HG03108 (cell line): ENCODE results near the gene WASHC2A.
A peak's percentile ranks its signal among the peaks of the same experiment; 100 is the strongest.
"Not testable (repeated sequence)": the region's sequence is repeated elsewhere in the genome, so short reads cannot be mapped to it uniquely, and the experiment has no call there.

Source experiments
- ATAC-seq: cut with Tn5 transposase; IDR thresholded peaks from one replicate; pipeline ENCODE4 v1.9.1; 2021; ENCODE audit warnings: moderate library complexity; ENCODE audit not compliant: unreplicated experiment

The WASHC2A gene

DNA sequence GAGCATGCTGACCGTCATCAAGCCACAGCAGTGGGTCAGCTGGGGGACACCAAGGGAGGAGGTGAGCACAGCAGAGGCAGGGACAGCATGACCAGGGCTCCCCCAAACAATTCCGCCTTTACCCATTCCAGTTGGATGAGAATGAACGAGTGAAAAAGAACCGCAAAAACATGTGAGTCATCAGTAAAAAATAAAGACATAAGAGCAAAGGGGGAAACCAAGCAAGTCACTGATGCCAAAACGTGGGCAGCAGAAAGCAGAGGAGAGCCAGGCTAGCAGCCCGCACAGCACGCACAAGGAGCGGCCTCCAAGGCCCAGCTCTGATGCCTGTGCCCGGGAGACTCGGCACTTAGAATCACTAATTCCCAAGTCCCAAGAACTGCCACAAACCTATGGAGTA lies 7.8 kb upstream of the WASHC2A start:
- ATAC-seq, result not testable (repeated sequence)

DNA sequence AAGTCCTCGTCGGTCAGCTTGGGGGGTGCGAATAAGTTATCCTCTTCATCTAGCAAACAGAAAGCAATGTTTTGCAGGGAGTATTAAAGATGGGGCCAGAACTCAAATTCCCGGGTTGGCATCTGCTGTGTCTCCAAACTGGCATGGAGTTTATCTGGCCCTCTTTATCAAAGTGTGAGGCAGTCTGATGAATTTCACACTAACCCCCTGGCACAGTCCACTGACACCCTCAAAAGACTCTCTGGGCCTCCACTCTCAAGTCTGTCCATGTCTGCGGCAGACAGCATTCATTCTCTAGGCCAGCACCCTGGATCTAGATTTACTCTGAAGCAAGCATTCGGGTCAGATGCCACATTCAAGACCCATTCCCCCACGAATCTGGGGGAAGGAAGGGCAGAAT lies 6.2 kb upstream of the WASHC2A start:
- not testable (repeated sequence) for ATAC-seq

DNA sequence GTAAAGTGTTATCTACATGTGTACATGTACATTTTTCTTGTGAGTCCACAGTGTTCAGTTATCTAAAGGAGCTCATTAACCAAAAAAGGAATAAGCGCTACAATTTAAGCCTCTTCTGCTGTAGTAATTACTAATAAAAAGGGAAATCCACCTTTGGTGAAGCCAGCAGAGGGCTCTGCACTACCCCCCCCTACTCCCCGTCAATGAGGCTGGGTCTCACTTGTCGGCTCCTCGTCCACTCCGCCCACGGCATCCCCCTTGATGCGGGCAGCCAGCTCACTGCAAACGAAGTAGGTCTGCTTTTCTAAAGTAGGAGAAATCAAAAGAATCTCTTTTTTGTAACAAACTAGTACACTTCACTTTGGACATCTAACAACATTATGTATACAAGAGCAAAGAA lies 4.7 kb upstream of the WASHC2A start:
- ATAC-seq, result no peak

DNA sequence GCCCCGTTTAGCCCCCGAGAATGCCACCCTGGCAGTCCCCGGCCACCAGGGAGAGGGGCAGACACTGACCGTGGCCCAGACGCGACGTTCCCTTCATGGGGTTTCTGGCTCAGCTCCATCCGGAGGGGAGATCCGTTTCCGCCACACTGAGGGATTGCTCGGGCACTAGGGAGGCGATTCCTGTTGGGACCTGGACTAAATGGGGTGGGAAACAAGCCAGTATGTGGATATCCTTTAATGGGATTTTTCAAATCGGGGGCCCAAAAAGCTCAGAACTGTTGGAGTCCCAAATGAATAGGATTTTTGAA lies 552 bp downstream of the WASHC2A start:
- not testable (repeated sequence) for ATAC-seq

DNA sequence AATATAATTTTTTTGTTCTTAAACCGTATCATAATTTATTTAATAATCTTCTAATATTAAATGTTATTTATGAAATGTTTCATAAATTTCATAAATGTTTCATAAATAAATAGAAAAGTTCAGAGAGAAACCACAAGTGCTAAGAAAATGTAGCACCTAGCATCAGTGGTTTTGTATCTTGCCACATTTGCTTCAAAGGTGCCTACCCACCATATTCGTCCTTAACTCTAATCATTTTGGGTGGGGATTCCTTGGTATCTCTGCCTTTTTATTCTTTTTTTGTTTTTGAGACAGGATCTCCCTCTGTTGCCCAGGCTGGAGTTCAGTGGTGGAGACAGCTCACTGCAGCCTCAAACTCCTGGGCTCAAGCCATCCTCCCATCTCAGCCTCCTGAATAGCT lies 7.4 kb downstream of the WASHC2A start:
- ATAC-seq, result not testable (repeated sequence)

DNA sequence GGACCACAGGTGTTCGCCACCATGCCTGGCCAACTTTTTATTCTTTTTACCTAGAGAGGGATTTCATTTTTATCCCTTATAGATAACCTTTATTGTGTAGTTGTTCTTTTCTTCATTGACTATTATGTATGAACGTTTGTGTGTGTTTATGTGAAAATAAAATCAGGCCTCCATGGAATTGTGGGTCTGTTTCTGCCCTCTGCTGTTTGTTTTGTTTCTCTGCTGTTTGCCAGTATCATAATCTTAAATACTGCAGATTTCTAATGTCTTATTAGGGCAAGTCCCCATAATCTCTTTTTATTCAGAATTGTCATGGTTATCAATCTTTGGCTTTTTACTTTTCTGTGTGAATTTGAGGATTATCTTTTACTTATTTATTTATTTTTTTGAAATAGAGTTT lies 7.8 kb downstream of the WASHC2A start:
- ATAC-seq, result not testable (repeated sequence)

DNA sequence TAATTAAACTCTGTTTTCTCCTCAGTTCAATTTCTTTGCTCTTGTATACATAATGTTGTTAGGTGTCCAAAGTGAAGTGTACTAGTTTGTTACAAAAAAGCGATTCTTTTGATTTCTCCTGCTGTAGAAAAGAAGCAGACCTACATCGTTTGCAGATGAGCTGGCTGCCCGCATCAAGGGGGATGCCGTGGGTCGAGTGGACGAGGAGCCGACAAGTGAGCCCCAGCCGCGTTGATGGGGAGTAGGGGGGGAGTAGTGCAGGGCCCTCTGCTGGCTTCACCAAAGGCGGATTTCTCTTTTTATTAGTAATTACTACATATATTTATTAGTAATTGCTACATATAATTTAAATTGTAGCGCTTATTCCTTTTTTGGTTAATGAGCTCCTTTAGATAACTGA lies 23.6 kb downstream of the WASHC2A start:
- ATAC-seq, result not testable (repeated sequence)

DNA sequence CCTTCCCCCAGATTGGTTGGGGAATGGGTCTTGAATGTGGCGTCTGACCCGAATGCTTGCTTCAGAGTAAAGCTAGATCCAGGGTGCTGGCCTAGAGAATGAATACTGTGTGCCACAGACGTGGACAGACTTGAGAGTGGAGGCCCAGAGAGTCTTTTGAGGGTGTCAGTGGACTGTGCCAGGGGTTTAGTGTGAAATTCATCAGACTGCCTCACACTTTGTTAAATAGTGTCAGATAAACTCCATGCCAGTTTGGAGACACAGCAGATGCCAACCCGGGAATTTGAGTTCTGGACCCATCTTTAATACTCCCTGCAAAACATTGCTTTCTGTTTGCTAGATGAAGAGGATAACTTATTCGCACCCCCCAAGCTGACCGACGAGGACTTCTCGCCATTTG lies 25.2 kb downstream of the WASHC2A start:
- not testable (repeated sequence) for ATAC-seq

DNA sequence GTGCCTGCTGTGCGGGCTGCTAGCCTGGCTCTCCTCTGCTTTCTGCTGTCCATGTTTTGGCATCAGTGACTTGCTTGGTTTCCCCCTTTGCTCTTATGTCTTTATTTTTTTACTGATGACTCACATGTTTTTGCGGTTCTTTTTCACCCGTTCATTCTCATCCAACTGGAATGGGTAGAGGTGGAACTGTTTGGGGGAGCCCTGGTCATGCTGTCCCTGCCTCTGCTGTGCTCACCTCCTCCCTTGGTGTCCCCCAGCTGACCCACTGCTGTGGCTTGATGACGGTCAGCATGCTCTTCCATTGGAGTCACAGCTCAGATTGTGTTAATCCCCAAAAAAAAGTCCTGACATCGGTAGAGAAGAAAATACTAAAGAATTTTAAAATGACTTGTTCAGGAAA lies 26.9 kb downstream of the WASHC2A start:
- ATAC-seq, result not testable (repeated sequence)

DNA sequence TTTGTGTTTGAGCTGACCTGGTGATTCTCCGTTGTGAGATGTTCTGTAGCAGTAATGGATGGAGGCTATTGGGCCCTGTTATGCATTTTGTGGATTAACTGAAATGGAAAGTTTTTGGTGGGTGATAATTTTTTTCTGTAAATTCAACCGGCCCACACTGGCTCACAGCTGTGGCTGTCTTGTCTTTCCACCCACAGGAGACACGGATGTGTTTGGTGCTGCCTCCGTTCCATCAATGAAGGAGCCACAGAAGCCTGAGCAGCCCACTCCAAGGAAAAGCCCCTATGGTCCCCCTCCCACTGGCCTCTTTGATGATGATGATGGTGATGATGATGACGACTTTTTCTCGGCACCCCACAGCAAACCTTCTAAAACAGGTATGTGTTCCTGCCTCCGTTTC lies 27.6 kb downstream of the WASHC2A start:
- not testable (repeated sequence) for ATAC-seq

DNA sequence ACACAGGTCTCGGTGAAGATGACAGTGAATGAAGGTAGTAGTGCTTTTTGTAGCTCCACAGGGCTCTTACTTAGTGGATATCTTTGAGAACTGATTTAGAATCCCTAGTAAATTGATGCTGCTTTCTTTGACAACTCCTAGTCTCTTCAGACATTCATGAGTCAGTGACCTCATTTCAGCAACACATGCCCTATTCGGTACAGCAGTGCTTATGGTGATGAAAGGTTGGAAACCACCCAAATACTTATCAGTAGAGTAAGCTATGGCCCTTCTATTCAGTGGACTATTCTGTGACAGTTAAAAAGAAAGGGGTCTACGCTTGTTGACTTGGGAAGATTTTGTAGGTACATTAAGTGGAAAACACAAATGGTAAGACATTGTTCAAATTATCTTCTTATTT lies 29.0 kb downstream of the WASHC2A start:
- ATAC-seq, result not testable (repeated sequence)

DNA sequence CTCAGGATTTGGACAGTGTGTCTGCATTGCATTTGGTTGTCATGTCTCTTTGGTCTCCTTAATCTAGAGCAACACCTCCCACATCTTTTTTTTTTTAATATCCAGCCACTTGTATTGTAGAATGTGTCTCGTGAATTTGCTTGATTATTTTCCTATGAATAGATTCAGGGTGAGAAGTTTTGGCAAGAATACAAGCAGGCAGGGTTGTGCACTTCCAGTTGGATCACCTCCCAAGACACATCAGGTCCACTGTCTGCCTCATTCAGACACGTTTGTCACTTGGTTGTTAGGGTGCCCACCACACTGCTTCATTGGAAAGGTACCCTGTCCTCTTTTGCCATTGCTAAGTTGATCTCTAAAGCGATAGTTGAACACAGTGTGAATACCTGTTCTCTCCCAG lies 30.9 kb downstream of the WASHC2A start:
- not testable (repeated sequence) for ATAC-seq

DNA sequence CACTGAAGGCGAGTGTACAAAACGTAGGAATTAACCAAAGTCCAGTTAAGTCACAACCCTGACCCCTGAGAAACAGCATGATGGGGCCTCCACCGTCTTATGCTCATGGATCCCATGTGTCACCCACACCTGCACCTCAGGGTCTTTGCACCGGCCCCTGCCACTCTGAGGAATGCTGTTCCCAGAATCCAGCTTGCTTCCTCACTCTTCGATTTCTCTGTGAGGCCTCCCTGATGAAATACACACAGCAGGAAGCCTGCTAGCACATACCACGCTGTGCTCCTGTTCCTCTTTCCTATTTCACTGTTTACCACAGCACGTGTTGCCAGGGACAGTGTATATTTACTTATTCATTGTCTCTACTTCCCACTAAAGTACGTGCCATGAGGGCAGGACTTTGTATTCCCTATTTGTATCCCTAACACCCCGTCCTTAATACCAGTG lies 33.4 kb downstream of the WASHC2A start:
- ATAC-seq, result not testable (repeated sequence)

DNA sequence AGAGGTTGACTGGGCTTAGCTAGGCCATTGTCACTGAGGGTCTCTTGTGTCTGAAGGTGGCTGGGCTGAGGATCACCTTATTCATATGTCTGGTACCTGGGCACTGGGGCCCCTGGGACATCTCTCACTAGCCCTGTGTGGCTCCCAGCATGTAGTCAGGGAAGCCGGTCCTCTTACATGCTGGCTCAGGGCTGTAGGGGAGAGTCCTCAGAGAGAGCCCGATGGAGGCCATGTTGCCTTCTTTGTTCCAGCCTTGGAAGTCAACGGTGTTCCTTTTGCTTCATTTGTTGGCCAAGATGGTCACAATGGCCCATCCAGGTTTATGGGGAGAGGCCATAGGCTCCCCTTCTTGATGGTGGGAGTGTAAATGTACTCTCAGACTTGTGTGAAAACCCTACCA lies 34.0 kb downstream of the WASHC2A start:
- not testable (repeated sequence) for ATAC-seq

DNA sequence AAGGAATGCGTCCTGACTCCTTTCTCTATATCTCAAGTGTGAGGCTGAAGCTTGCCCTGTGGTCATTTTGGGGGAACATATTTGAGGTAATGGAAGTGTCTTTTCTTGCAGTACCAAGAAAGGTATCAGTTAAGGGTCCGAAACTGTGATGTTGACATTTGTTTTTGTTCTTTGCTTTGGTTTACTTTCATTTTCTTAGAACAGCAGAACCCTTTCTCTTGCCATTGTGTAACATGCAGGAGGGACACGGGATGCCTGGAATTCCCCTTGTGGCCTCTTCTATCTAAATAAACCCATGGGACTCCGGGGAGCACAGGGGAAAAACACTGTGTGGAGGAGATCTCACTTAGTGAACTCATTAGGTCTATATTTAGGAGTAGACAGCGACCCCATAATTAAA lies 34.5 kb downstream of the WASHC2A start:
- peak; percentile 58 for ATAC-seq

DNA sequence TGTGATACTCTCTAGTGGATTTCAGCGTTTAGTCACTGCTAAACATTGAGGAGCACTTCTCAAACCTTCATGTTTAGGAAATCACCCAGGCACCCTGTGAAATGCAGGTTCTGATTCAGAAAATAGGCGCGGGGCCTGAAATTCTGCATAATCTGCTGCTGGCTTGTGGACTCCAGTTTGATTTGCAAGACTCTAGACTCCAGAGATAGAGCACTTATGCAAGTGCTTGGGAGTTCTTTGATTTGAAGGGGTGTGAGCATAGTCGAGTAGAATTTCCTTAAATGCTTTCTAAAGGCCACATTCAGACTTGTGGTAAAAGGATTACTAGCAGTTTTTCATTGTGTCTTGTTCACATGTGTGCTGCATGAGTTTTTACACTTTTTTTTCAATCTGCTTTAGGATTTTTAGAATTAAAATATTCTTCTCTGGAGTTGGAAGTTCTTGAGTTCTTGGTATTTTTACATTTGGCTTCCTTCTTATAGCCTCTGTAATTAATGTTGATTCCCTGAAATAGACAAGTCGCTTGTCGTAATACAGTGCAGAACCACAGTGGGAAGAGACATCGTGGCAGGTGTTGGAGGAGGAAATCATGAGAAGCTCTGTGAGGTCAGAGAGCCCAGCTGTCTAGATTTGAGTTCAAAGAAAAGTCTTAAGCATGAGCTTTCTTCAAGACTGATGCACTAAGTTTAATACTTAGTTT lies 41.4 kb downstream of the WASHC2A start:
- ATAC-seq, result not testable (repeated sequence)

DNA sequence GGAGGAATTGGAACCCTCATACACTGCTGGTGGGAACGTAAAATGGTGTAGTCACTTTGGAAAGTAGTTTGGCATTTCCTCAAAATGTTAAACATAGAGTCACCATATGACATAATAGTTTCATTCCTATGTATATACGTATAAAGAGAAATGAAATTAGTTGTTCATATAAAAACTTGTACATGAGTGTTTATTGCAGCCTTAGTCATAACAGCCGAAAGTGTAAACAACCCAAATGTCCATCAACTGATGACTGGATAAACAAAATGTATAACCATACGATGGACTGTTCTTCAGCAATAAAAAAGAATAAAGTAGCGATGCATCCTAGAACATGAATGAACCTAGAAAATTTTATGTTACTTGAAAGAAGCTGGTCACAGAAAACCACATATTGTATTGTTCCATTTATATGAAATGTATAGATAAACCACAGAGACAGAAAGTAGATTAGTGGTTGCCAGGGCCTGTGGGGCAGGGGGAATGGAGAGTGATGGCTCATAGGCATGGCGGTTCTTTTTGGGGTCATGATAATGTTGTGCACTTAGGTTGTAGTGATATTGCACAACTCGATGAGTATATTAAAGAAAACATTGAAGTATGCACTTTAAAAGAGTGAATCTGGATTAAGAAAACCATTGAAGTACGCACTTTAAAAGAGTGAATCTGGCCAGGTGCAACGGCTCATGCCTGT lies 44.8 kb downstream of the WASHC2A start:
- ATAC-seq, result not testable (repeated sequence)

DNA sequence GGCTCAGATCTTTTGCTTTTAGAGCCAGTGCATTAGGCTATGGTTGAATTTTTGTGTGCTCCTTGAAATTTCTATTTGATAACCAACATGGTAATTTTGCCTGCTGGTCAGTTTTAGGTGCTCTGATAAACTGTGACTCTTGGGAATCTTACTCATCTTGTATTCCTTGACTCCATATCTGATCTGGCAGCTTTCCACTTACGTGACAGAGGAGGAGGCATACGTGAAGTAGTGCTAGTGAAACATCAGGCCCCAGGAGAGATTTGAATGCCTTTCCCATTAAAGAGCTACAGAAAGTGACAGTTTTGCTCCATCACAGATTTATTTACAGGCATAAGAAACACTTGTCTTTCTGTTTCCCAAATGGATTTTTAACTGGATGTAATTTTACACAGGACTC lies 59.0 kb downstream of the WASHC2A start:
- ATAC-seq, result not testable (repeated sequence)

DNA sequence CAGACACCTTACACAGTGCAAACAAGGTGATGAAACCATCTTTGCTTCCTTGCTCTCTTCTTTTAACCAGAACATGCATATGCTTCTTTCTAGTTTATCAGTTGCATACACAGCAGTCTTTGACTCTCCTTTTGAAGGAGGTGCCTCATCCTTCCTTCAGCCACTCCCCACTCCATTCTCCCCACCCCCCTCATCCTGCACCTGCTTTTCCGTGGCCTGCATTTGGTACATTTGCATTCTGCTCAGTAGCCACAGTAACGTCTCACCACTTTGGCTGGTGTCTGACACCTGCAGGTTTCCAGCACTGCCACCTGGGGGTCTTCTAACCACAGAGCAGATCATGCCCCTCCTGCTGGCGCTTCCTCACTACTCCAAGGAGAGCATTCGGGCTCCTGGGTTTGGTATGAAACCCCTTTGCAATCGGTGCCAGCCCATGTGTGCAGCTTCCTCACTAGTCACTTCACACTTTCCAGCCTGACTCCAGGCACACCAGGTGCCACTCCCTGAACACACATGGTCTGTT lies 60.1 kb downstream of the WASHC2A start:
- ATAC-seq, result not testable (repeated sequence)

DNA sequence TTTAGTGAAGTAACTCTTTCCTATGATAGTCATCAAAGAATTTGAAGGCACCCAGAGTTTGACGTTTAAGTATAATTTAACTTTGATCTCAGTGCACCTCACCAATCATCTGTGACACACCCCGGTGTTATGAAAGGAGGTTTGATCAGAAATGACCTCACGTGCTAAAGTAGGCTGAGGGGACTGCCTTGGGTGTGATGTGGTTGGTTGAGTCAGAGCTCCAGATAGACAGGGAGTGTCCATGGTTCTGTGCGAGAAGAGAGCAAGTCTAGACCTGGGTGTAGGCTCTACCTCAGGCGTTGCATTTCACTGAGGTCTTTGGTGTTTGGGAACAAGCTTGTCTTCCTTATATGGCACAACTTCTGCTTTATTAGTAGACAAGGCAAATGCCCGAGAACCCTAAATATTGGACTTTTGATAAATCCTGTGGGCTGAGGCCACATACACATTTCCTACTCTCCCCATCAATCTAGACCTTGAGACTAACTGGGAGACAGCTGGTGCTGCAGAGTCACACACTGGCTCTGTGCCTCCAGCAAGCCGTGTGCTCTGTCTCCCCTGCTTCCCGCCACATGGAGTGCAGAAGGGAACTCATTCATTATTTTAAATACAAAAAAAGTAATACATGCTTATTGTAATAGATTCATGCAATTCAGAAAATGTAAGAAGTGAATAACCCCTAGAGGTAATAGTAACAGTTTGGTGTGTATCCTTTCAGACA lies 63.7 kb downstream of the WASHC2A start:
- not testable (repeated sequence) for ATAC-seq

DNA sequence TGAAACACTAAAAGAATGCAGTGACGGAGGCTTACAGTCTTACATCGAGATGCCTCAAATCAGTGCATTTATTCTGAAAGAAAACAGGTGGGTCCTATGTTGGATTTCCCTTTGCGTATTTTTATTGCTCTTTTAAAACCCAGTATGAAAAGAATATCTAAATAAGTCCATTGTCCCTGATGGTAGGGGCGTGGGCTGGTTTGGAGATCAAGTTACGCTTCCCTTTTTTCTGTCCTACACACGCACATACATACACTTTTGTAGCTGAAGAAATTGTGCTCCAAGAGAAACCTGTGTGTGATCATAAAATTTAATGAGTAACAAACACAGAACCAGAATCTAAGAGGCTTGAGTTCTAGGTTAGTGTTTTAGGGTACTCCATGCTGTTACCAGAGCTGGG lies 64.6 kb downstream of the WASHC2A start:
- ATAC-seq, result not testable (repeated sequence)

DNA sequence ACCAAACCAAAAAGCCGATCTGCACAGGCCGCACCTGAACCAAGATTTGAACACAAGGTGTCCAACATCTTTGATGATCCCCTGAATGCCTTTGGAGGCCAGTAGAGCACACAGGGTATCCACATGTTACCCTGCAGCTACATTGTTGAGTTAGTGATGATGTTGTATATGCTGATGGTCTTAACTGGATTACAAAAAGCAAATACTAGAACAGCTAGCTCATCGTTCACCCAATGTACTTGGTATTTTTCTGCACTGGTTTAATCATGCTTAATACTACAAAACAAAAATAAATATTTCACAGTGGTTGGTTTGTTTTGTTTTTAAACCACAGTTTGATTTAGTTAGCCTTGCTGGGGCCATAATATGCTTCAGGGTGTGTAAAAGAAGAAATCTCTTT lies 65.1 kb downstream of the WASHC2A start:
- not testable (repeated sequence) for ATAC-seq
